Liver (tissue), 3 donors: Measurements from ENCODE around the gene ZDHHC5.

Source experiments
- ATF3 ChIP-seq: IDR thresholded peaks from 2 replicates; pipeline ENCODE4 v1.6.1; 2016; ENCODE audit warnings: antibody characterized with exemption
- CTCF ChIP-seq: fragments of 150-350 bp; IDR thresholded peaks from 2 replicates; pipeline ENCODE4 v1.5.1; 2017; ENCODE audit warnings: improper control_type of control experiment, low read depth, low read length; ENCODE audit not compliant: missing input control
- FOXA2 ChIP-seq: IDR thresholded peaks from 2 replicates; pipeline ENCODE4 v1.6.1; 2016; ENCODE audit warnings: antibody characterized with exemption
- JUND ChIP-seq, 2 donors: IDR thresholded peaks; 2 replicates each; pipeline ENCODE4 v1.6.1; 2016; ENCODE audit warnings: antibody characterized with exemption in 2 of 2
- MAX ChIP-seq: IDR thresholded peaks from 2 replicates; pipeline ENCODE4 v1.6.1; 2016; ENCODE audit warnings: antibody characterized with exemption
- REST ChIP-seq: IDR thresholded peaks from 2 replicates; pipeline ENCODE4 v1.6.1; 2016; ENCODE audit warnings: antibody characterized with exemption, mild to moderate bottlenecking
- TAF1 ChIP-seq: conservative IDR thresholded peaks from 2 replicates; pipeline ENCODE4 v1.6.1; 2016; ENCODE audit warnings: antibody characterized with exemption, mild to moderate bottlenecking
- YY1 ChIP-seq: IDR thresholded peaks from 2 replicates; pipeline ENCODE4 v1.6.1; 2016; ENCODE audit warnings: antibody characterized with exemption, mild to moderate bottlenecking
- ZBTB33 ChIP-seq: IDR thresholded peaks from 2 replicates; pipeline ENCODE4 v1.6.1; 2016; ENCODE audit warnings: antibody characterized with exemption
- donor health status: healthy.
- donor health status: healthy.

GRCh38 chr11:57649826-57650738 is 17.8 kb upstream of the ZDHHC5 start, which contains the start of gene YPEL4:
- TF ChIP-seq CTCF (no peak), TAF1 (no peak), FOXA2 (no peak), JUND (IDR thresholded peaks at IDR 0.05) (no peak), ZBTB33 (no peak), REST (no peak), ATF3 (no peak), MAX (no peak), YY1 (no peak)
